ENCODE results near the gene RSPO3.
A peak's percentile ranks its signal among the peaks of the same experiment; 100 is the strongest.
"Not testable (repeated sequence)": the region's sequence is repeated elsewhere in the genome, so short reads cannot be mapped to it uniquely, and the experiment has no call there.

The RSPO3 gene

GRCh38 chr6:127206531-127207095 is 88.1 kb downstream of the RSPO3 start:
- DNase-seq (ENCODE audit: low spot score) = peak; percentile 29

GRCh38 chr6:127207591-127208120 is 89.2 kb downstream of the RSPO3 start:
- peak; percentile 47 for DNase-seq (ENCODE audit: low spot score)

- DNase-seq (ENCODE audit: low spot score) = no peak
These were observed 92.3 kb downstream of the RSPO3 start for GRCh38 chr6:127210725-127211124.

DNA sequence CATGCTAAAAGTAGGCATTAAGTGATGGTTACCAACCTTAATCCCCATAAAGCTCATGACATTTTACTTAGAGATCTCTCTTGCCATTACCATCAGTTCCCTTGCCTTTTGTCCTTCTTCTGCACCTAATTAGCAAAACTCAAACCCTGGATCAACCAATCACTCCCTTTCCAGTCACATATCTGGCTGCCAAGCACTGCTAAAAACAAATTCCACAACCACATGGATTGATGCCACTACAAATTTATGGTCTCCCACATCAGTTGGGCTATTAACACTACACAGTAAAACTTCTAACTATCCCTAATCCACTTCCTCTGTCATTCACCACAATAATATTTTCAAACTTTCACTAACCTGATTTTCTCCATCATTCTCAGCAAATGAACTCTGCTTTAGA is 93.9 kb downstream of the RSPO3 start:
- DNase-seq (ENCODE audit: low spot score) = no peak

DNA sequence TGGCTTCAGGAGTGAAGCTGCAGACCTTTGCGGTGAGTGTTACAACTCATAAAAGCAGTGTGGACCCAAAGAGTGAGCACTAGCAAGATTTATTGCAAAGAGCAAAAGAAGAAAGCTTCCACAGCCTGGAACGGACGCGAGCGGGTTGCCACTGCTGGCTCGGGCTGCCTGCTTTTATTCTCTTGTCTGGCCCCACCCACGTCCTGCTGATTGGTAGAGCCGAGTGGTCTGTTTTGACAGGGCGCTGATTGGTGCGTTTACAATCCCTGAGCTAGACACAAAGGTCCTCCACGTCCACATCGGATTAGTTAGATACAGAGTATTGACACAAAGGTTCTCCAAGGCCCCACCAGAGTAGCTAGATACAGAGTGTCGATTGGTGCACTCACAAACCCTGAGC is 95.6 kb downstream of the RSPO3 start:
- not testable (repeated sequence) for DNase-seq (ENCODE audit: low spot score)

DNA sequence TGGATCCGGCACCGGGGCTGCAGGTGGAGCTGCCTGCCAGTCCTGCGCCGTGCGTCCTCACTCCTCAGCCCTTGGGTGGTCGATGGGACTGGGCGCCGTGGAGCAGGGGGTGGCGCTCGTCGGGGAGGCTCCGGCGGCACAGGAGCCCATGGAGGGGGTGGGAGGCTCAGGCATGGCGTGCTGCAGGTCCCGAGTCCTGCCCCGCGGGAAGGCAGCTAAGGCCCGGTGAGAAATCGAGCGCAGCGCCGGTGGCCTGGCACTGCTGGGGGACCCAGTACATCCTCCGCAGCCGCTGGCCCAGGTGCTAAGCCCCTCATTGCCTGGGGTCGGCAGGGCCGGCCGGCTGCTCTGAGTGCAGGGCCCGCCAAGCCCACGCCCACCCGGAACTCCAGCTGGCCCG is 96.1 kb downstream of the RSPO3 start:
- DNase-seq (ENCODE audit: low spot score) = not testable (repeated sequence)

DNA sequence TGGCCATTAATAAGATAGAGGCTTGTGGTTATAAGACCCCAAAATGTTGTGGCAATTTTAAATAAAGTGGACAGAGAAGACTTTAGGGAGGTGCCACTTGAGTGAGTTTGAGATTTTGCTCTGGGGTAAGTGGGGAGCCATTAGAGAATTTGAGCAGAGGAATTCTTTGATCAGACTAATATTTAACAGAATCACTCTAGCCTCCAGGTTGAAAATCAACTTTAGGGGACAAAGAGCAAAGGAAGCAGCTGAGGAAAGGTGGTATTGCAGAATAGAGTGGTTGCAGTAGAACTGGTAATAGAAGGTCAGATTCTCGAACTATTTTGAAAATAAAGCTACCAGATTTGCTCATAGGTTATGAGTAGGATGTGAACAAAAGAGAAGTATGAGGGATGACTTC is 97.5 kb downstream of the RSPO3 start:
- DNase-seq (ENCODE audit: low spot score) = no peak

- no peak for DNase-seq (ENCODE audit: low spot score)
These were observed 98.6 kb downstream of the RSPO3 start for GRCh38 chr6:127216810-127217789.

- DNase-seq (ENCODE audit: low spot score) = no peak
These were observed 101.4 kb downstream of the RSPO3 start for GRCh38 chr6:127219869-127220268.

- no peak for DNase-seq (ENCODE audit: low spot score)
These were observed 102.7 kb downstream of the RSPO3 start for GRCh38 chr6:127221201-127221600.

DNA sequence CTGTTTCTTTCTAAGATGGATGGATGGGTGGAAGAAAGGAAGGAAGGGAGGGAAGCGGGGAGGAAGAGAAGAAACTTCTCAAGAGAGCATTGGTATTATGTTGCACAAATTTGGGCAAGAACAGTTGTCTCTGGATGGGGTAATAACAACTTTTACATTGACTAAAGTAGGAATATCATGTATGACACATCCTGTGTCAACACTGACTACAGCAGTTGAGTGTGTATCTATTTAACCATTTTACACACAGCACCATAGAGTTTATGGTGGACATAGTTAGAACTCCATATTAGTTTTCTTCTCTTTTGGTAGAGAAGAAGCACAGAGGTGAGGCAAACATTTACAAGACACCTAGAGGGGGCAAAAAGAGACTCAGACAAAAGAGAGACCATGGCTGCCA is 103.9 kb downstream of the RSPO3 start:
- no peak for DNase-seq (ENCODE audit: low spot score)

DNA sequence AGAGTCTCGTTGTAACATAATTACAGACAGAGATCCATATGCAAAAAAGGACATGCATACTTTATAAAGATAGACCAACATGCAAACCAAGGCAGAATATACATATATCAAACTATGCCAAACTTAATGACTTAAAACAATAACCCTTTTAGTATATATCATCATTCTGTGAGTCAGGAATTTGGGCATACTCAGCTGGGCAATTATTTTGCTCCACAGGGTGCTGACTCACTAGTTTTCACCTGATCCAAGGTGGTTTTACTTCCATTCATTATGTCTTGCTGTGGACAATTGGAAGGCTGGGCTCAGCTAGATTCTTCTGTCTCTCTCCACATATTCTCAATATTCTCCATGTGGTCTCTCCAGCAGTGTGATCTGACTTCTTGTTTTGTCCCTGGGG is 107.0 kb downstream of the RSPO3 start:
- no peak for DNase-seq (ENCODE audit: low spot score)

DNA sequence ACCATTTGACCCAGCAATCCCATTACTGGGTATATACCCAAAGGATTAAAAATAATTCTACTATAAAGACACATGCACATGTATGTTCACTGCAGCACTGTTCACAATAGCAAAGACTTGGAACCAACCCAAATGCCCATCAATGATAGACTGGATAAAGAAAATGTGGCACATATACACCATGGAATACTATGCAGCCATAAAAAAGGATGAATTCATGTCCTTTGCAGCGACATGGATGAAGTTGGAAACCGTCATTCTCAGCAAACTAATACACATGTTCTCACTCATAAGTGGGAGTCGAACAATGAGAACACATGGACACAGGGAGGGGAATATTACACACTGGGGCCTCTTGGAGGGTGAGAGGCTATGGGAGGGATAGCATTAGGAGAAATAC is 115.3 kb downstream of the RSPO3 start:
- not testable (repeated sequence) for DNase-seq (ENCODE audit: low spot score)

DNA sequence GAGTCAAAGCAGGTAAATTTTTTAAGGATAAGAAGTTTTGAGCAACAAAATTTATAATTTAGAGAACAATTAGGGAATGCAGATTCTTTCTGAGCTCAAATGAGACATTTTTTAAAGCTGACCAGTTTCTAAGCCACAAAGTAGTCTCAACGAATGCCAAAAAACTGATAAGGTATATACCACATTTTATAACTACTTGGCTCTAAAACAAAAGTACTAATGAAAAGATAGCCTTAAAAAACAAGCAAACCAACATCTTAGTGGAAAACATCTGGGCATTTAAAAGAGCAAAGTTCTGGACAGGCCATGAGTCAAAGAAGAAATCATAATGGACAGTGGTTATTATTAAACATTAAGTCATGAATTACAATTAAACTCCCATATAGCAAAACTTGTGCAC is 125.0 kb downstream of the RSPO3 start:
- DNase-seq (ENCODE audit: low spot score) = peak; percentile 24

All from GM03348 (cell line).